Amniotic epithelial cell (primary cell): ENCODE measurements around the gene LMAN2.
"Not testable (repeated sequence)": the region's sequence is repeated elsewhere in the genome, so short reads cannot be mapped to it uniquely, and the experiment has no call there.

ENCODE experiments used
- DNase-seq: peaks from one replicate; pipeline ENCODE4 v3.0.0-alpha.2; 2010; ENCODE audit warnings: low read depth

The LMAN2 gene

DNA sequence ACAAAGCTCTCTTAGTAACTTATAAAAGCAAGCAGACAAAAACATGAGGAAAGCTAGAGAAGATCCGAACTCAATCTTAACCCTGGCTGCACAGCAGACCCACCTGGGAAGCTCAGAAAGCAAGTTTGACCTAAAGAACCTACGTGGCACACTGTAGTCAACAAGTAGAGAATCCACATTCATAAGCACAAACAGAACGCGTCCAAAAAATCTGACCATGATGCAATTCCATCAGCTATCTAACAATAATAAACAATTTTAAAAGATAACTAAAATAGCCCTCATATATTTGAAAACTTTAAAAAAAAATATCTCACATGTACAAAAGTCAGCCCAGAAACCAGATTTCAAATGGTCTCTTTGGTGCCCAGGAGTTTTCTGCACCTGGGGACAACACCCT, 4.6 kb downstream of the LMAN2 start:
- DNase-seq = peak; percentile 16

DNA sequence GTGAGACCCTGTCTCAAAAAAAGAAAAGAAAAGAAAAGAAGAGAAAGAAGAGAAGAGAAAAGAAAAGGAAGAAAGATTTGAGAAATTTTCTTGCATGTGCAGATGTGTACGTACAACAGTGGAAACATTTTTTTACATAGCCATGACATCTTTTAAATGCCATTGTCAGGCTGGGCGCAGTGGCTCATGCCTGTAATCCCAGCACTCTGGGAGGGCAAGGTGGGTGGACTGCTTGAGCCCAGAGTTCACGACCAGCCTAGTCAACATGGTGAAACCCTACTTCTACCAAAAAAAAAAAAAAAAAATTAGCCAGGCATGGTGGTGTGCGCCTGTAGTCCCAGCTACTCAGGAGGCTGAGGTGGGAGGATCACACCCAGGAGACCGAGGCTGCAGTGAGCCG, 6.6 kb downstream of the LMAN2 start:
- no peak for DNase-seq

DNA sequence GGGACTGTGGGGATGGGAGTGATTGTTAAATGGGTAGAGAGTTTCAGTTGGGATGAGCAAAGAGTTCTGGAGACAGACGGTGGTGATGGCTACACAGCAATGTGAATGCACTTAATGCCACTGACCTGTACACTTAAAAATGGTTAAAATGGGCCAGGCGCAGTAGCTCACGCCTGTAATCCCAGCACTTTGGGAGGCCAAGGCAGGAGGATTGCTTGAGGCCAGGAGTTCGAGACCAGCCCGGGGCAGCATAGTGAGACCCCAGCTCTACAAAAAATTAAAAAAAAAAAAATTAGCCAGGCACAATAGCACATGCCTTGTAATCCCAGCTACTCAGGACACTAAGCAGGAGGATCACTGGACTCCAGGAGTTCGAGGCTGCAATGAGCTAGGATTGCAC, 7.7 kb downstream of the LMAN2 start:
- no peak for DNase-seq

DNA sequence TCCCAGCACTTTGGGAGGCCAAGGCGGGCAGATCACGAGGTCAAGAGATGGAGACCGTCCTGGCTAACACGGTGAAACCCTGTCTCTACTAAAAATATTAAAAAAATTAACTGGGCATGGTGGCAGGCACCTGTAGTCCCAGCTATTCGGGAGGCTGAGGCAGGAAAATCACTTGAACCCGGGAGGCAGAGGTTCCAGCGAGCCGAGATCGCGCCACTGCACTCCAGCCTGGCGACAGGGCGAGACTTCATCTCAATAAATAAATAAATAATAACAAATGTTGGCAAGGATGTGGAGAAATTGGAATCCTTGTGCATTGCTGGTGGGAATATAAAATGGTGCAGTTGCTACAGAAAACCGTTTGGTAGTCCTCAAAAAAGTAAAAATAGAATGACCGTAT, 8.5 kb downstream of the LMAN2 start:
- not testable (repeated sequence) for DNase-seq

DNA sequence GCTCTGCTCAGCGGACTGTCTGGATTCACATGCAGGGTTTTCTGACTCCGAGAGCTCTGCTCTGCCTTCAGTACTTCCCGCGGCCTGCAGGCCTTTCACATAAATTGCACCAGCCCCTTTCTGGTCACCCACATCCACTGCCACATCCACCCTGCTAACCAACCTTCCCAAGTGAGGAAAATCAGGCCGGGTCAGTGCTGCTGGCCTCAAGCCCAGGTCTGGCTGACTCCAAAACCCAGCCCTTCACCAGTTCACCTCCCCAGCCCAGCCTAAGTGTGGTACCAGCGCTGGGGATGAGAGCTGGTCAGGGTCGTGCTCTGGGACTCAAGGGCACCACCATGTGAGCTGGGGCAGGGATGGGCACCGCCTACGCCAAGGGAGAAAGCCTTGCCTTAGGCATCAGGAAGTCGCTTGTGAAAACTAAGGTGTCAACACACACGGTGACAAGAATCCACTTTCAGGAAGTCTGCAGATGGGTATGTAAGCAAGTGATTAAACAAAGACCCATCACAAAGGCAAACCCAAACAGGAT, 12.3 kb downstream of the LMAN2 start:
- DNase-seq = no peak

DNA sequence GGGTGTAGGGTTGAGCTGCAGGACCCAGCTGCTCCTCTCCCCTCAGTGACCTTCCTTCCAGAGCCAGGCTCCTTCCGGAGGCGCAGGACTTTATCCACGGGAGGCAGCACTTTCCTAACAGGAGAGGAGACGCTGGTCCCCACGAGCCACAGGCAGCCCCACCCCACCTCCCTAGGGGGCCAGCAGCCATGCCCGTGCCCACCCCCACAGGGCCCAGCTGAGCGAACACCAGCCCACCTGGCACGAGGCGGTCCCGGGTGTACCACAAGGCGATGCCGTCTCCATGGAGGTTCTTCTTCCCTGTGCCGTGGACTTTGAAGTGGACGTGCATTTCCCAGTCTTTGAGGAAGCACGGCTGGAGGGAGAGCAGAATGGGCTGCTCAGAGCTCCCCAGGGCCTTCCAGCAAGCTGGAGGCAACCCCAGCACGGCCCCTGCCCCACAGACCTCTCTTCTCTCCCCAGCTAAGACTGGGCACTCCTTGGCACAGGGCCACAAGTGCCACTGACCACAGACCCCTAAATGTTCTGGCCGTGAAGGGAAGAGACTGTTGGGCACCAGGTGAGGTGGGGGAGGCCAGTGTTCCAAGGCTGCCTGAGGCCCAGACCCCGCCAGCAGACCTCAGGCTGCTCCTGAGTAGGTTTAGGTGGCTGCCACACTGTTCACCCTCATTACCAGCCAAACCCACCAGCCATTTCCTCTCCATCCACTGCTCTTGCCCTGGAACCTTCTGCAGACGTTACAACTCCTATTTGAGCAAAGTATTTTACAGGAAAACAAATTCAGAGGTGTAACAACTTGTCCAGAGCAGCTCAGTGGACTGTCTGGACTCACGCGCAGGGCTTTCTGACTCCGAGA, 13.0 kb downstream of the LMAN2 start:
- no peak for DNase-seq

DNA sequence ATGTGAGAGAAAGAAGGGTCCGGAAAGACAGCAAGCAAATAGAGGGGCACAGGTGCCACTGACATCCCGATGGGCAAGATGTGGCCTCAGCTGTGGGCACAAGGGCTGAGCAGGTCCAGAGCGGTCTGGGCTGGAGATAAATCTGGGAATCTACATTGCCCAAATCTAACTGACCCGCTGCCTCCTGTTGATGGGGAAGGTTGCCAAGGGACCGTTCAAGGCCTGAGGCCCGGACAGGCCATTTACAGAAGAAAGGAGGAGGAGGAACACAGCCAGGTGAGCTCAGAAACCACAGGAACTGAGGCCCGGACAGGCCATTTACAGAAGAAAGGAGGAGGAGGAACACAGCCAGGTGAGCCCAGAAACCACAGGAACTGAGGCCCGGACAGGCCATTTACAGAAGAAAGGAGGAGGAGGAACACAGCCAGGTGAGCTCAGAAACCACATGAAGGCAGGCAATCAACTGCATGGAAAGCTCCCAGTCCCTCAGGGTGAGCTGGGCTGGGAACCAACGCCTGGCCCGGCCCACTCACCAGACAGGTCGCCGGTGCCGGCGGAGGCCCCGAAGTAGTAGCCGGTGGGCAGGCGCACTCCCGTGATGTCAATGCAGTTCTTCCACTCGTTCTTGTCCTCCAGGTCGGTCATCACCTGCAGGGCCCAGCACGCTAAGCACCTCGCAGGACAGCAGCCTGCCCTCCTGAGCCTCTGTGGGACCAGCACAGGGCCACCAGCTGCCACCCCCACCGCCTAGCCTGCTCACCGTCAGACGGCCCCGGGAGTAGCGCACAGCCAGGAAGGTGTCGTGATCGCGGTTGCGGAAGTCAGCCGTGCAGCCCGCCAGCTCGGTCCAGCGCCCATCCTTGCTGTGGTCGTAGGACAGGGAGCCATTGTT, 14.6 kb downstream of the LMAN2 start:
- DNase-seq = no peak

DNA sequence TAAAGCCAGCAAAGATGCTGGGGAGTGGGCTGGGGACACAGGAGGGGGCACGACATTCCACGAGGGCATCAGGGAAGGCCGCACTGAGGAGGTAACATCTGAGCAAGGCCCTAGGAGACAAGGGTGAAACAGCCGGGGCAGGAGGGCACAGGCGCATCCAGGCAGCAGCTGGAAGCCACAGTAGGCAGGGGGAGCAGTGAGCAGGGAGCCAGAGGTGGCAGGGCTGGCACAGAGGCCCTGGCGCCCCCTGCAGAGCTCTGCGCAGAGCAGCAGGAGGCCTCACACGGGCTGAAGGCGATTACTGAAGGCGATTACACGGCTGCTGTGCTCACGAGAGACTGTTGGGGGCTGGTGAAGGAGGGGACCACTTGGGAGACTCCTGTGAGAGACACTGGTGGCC, 15.4 kb downstream of the LMAN2 start:
- DNase-seq = no peak

DNA sequence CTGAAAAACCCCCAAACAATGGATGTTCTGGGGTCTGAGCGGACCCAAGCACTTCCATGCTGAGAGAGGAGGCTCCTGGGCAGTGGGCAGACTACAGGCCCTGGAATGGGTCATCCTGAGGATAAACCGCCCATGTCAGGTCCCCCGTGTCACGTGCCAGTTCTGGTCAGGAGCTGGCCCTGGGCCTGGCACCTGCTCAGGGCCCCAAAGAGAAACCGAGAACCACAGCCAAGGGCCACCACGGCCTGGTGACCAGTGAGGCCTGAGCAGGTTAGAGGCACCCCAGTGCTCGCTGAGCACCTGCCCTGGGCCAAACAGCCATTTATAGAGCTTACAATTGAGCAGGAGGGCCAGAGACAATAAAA, 15.8 kb downstream of the LMAN2 start:
- DNase-seq = no peak

DNA sequence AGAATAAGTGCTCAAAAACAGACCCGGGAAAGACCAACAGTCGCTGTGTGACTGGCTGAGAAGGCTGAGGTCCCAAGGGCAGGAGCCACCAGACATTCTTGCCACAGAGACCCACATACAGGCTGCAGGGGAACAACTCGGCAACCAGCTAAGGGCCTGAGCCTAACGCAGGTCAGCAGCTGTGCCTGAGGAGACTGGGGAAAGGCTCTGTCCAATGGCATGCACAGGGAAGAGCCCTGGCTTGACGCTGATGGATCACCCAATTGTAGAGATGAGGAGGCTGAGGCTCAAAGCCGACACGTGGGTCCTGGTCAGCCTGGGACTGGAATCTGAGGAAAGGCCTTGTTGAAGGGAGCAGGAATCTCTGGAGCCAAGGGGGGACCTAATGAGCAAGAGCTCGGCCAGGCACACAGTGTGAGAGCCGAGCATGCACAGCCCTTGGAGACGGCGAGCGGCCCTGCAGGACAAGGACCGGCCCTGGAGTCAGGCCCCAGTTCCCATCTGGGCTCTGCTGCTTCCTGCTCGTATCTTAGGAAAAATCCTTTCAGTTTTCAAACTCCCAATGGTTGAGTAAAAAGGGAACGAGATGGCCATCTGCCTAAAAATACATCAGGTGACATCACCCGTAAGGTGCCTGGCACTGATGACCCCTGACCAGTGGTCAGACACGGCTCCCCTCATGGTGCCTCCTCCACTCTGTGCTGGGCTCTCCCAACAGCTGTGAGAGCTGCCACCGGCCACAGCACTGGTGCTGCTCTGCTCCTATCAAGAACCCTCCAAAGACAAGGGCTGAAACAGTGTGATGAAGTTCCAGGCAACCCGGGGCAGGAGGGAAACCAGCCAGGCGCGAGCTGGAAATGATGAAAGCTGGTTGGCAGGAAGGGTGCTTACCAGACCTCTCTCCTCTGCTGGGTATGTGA, 16.4 kb downstream of the LMAN2 start:
- no peak for DNase-seq

DNA sequence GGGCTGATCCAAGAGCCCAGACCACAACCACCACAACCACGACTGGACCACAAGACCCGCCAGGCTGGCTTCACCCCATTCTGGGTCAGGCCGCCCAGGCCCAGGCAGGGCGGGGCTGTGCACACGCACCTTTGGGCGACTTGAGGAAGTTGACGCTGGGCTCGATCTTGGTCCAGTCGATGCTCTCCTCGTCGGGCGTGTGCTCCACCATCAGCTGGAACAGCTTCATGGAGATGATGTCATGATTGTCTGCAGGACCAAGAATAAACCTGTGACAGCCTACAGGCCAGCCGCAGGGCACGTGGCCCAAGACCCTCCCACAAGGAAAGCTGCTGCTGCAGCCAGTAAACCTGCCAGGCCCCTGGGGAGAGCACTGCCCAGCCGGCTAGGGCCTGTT, 17.3 kb downstream of the LMAN2 start:
- no peak for DNase-seq

DNA sequence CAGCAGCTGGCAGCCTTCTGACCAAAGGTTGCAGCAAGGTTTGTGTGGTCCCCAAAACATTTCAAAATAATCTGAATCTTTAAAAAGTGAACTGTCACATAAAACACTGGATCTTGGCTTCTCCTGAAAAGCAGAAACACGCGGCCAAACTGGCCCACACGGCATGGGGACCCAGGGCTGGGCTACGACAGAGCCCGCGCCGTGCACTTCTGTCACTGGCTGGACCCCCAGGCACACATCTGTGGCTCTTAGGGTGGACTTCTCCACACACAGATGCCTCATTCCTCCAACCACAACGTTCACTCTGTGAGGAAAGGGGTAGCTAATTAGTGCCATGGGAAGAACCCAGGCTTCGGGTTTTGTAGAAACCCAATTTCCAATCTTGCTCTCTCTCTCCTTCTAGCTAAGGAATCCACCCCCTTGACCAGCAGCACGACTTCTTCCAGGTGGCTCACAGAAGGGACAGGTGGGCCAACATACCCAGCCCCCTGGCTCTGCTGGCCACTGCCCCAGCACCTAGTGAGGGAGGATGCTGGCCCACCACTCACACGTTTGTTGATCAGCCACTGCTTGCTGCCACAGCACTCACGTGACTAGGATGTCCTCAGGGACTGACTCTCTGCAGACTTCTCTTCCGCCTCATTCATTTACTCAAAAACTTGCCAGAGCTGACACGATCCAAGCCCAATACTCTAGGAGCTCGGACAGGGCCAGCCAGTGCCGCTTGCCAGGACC, 17.9 kb downstream of the LMAN2 start:
- DNase-seq = no peak

DNA sequence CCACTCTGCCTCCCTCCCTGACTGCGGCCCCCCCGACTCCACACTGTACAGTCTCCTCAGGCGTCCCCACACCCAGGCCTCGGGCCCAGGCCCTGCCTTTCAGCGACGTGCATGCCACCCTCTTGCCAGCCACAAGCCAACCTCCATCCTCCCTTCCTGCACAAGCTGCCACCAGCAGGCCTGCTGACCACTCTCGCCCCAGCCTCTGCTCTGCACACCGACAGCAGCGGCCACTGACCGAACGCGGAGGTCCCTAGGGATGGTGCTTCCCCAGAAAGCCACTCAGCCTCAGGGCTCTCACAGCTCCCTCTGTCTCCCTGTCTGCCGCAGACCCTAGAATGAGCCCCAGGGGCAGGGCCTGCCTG, 18.6 kb downstream of the LMAN2 start:
- DNase-seq = no peak

DNA sequence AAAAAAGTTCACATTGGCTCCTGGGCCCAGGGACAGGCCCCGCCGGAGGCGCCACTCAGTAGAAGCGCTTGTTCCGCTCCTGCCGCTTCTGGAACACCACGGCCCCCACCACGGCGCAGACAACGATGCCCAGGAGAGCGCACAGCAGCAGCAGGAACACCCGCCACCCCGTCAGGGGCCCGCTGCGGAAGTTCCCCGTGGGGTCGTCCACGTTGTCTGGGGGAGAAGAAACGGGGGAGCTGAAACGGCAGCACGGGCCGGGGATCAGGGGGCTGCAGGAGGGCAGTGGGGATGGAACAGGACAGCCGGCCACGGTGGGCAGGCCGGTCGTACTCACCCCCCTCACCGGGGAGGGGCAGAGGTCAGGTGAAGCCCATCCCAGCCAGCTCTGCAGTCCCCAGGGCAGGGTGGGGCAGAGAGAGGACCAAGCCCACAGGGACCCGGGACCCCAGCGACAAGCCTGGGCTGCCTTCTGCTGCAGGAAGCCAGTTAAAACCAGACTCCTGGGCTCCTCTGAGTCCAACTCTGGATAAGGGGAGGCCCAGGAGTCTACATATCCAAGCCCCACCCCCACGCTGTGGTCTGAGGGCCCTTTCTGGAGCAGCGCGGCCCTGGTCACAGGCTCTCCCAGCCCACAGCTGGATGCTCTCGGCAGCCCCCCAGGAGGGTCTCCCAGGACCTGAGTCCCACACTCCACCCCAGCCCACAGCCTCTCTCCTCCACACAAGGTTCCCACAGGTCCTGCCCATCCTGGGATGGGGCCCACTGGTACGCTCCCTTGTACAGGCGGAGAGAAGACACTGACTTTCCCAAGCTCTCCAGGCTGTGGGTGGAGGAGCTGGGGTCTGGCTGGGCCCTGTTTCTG, 19.2 kb downstream of the LMAN2 start:
- DNase-seq = no peak

DNA sequence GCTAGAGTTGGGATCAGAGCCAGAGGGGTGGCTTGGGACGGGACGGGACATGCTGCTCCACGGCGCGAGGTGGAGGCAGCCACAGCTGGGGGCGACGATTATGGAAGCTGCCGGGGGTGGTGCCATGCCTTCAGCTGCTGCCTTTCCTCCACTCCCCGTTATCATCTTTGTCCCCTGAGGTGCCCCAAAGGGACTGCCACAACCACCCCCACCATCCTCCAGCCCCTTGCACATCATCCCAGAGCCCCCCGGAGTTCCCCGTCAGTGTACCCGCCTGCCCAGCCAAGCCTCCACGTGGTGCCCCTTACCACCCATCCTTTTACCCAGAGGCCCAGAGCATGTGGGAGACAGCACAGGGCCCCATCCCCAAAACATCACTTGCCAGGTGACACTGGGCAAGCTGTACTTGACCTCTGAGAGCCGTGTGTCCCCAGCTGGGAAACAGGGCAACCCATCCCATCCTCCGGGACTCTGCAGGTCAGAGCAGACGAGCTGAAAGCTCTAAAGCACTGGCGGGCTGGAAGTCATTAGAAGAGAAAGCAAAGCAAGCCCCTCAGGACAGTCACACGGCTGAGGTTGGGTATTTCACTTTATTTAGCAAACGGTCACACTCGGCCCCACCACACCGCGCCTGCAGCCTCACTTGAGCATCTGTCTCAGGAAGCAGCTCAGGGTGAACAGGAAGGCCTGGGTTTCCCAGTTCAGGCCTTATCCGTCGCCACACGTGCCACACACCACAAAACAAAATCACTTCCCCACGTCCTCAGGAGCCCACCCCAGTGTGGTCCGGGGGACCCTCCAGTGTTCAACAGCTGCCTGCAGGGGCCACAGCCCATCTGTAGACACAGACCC, 20.3 kb downstream of the LMAN2 start:
- no peak for DNase-seq

DNA sequence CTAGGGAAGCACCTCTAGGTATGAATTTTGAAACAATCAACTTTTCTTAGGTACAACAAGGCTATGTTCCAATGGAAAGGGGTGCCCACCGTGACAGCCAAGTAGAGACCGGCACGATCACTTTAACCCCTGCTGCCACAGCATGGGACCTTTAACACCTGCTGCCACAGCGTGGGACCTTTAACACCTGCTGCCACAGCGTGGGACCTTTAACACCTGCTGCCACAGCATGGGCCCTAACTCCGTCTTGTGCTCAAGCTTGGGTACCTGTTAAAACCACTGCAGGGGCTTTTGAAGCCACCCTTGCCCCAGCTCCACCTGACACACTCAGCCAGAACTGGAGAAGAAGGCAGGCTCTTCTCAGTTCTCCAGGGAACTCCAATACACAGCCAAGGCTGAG, 21.6 kb downstream of the LMAN2 start:
- DNase-seq = no peak

DNA sequence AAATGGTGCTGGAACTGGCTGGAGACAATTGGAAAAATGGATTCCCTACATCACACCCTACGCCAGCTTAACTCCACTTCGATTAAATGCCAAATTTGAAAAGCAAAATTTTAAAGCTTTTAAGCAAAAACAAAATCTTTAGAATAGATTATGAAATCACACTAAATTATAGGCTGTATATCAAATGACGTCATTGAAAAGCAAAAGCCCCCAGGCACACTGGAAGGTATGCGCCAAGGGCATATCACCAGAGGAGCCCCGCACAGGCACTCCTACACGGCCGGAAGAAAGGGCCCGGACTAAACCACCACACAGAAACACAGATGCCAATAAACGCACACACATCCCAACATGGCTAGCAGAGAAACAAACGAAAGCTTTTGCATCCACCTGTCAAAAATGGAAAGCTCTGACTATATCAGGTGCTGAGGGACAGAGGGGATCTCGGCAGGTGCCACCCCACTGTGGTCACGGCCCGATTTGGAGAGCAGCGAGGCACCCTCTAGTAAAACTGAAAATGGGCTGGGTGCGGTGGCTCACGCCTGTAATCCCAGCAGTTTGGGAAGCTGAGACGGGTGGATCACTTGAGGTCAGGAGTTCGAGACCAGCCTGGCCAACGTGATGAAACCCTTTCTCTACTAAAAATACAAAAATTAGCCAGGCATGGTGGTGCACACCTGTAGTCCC, 22.8 kb downstream of the LMAN2 start:
- DNase-seq = no peak
